ENCODE results near the gene MAML1. TPM values are rescaled to one million over a fixed set of nuclear protein-coding genes. Genes with fewer than 3 reads are reported as not detected.

MAML1 gene
- total and polyA plus RNA-seq, 2 experiments from 2014 or later = 9.6 to 43.9 TPM

DNA sequence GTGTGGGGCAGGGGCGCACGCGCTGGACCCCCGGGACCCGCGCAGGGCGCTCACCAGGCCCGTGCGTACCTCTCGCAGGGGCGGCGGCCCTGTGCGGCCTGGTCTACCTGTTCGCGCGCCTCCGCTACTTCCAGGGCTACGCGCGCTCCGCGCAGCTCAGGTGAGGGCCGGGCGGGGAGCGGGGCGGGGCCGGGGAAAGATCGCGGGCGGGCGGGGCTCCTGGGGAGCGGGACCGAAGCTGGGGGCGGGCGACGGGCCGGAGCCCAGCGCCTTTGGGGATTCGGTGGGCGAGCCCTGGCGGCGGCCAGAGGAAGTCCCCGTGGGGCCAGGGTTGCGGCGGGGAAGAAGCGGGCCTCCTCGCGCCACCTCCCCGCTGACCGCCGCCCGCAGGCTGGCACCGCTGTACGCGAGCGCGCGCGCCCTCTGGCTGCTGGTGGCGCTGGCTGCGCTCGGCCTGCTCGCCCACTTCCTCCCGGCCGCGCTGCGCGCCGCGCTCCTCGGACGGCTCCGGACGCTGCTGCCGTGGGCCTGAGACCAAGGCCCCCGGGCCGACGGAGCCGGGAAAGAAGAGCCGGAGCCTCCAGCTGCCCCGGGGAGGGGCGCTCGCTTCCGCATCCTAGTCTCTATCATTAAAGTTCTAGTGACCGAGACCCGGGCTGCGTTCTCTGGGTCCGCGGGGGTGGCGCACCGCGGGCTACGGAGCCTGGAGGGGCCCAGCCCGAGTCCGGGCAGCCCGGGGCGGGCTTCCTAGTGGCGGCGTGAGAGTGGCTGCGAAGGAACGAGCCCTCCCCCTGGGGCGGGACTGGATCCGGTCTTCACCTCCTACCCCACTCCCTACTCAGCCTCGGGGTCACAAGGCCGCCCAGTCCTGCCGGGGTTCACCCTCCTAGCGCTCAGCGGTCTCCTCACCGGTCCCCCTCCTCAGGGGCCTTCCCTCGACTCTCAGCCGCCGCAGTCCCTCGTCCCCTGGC is 63.5 kb downstream of the MAML1 start:
- Histone ChIP-seq H3K4me1 (ENCODE audit: insufficient read depth) (peaks cover 11% of the 10 kb centered on the region; the same call in 1 of the 2 replicates), H4K20me1 (replicated peaks; ENCODE audit: insufficient read depth) (no peaks in the 10 kb centered on the region; the same call in 1 of the 2 replicates), H3K4me2 (peak overlapping the region; percentile 89), H3K27ac (ENCODE audit: low read depth) (no peak overlapping the region), H3K4me3 (peak overlapping the region; percentile 84), H3K9me2 (ENCODE audit: insufficient read depth) (no peaks in the 10 kb centered on the region), H3F3A (replicated peaks; ENCODE audit: low read depth) (peaks cover 10% of the 10 kb centered on the region), H3K79me2 (replicated peaks; ENCODE audit: insufficient read depth) (no peaks in the 10 kb centered on the region), H3K27me3 (ENCODE audit: insufficient read depth) (no peaks in the 10 kb centered on the region), H2AFZ (peak overlapping the region; percentile 84; the same call in 1 of the 2 replicates), H3K36me3 (ENCODE audit: insufficient read depth) (no peaks in the 10 kb centered on the region; the same call in 1 of the 2 replicates)
- no peak overlapping the region for H3K27ac Mint-ChIP-seq
- H3K36me3 Mint-ChIP-seq (ENCODE audit: low read depth) = peaks cover 28% of the 10 kb centered on the region
- H3K9me3 Mint-ChIP-seq = no peaks in the 10 kb centered on the region
- peak; percentile 71 for ATAC-seq
- DNase-seq (ENCODE audit: low spot score) = peak; percentile 90
- H3K4me3 Mint-ChIP-seq = peak overlapping the region; percentile 75
- TF ChIP-seq EZH2 (IDR thresholded peaks at IDR 0.05; ENCODE audit: low read depth, unreplicated experiment) (no peak), POLR2AphosphoS5 (IDR thresholded peaks at IDR 0.05; ENCODE audit: low read depth) (peak; percentile 51), CREB1 (CRISPR knock-in tag; IDR thresholded peaks at IDR 0.05; ENCODE audit: low read depth) (peak; percentile 33; the same call in 1 of the 2 replicates)
- TF ChIP-seq, protein P1, sequence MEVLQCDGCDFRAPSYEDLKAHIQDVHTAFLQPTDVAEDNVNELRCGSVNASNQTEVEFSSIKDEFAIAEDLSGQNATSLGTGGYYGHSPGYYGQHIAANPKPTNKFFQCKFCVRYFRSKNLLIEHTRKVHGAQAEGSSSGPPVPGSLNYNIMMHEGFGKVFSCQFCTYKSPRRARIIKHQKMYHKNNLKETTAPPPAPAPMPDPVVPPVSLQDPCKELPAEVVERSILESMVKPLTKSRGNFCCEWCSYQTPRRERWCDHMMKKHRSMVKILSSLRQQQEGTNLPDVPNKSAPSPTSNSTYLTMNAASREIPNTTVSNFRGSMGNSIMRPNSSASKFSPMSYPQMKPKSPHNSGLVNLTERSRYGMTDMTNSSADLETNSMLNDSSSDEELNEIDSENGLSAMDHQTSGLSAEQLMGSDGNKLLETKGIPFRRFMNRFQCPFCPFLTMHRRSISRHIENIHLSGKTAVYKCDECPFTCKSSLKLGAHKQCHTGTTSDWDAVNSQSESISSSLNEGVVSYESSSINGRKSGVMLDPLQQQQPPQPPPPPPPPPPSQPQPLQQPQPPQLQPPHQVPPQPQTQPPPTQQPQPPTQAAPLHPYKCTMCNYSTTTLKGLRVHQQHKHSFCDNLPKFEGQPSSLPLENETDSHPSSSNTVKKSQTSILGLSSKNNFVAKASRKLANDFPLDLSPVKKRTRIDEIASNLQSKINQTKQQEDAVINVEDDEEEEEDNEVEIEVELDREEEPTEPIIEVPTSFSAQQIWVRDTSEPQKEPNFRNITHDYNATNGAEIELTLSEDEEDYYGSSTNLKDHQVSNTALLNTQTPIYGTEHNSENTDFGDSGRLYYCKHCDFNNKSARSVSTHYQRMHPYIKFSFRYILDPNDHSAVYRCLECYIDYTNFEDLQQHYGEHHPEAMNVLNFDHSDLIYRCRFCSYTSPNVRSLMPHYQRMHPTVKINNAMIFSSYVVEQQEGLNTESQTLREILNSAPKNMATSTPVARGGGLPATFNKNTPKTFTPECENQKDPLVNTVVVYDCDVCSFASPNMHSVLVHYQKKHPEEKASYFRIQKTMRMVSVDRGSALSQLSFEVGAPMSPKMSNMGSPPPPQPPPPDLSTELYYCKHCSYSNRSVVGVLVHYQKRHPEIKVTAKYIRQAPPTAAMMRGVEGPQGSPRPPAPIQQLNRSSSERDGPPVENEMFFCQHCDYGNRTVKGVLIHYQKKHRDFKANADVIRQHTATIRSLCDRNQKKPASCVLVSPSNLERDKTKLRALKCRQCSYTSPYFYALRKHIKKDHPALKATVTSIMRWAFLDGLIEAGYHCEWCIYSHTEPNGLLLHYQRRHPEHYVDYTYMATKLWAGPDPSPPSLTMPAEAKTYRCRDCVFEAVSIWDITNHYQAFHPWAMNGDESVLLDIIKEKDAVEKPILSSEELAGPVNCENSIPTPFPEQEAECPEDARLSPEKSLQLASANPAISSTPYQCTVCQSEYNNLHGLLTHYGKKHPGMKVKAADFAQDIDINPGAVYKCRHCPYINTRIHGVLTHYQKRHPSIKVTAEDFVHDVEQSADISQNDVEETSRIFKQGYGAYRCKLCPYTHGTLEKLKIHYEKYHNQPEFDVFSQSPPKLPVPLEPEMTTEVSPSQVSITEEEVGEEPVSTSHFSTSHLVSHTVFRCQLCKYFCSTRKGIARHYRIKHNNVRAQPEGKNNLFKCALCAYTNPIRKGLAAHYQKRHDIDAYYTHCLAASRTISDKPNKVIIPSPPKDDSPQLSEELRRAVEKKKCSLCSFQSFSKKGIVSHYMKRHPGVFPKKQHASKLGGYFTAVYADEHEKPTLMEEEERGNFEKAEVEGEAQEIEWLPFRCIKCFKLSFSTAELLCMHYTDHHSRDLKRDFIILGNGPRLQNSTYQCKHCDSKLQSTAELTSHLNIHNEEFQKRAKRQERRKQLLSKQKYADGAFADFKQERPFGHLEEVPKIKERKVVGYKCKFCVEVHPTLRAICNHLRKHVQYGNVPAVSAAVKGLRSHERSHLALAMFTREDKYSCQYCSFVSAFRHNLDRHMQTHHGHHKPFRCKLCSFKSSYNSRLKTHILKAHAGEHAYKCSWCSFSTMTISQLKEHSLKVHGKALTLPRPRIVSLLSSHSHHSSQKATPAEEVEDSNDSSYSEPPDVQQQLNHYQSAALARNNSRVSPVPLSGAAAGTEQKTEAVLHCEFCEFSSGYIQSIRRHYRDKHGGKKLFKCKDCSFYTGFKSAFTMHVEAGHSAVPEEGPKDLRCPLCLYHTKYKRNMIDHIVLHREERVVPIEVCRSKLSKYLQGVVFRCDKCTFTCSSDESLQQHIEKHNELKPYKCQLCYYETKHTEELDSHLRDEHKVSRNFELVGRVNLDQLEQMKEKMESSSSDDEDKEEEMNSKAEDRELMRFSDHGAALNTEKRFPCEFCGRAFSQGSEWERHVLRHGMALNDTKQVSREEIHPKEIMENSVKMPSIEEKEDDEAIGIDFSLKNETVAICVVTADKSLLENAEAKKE (CRISPR knock-in tag; IDR thresholded peaks at IDR 0.05) = no peak
- TF ChIP-seq, protein P2, sequence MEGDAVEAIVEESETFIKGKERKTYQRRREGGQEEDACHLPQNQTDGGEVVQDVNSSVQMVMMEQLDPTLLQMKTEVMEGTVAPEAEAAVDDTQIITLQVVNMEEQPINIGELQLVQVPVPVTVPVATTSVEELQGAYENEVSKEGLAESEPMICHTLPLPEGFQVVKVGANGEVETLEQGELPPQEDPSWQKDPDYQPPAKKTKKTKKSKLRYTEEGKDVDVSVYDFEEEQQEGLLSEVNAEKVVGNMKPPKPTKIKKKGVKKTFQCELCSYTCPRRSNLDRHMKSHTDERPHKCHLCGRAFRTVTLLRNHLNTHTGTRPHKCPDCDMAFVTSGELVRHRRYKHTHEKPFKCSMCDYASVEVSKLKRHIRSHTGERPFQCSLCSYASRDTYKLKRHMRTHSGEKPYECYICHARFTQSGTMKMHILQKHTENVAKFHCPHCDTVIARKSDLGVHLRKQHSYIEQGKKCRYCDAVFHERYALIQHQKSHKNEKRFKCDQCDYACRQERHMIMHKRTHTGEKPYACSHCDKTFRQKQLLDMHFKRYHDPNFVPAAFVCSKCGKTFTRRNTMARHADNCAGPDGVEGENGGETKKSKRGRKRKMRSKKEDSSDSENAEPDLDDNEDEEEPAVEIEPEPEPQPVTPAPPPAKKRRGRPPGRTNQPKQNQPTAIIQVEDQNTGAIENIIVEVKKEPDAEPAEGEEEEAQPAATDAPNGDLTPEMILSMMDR (conservative IDR thresholded peaks at IDR 0.05; ENCODE audit: low read depth in 2 of 2) = peak in 1 of 2 experiments; percentile 75
- peaks cover 13% of the 10 kb centered on the region; the same call in 2 of the 3 replicates for H3K4me1 Mint-ChIP-seq
- H3K27me3 Mint-ChIP-seq (ENCODE audit: insufficient read depth, low read depth, poor library complexity) = peaks cover 14% of the 10 kb centered on the region

Data from GM23338 (cell line).